Measurements from ENCODE around the gene TBC1D7.
A peak's percentile ranks its signal among the peaks of the same experiment; 100 is the strongest.

The TBC1D7 gene

DNA sequence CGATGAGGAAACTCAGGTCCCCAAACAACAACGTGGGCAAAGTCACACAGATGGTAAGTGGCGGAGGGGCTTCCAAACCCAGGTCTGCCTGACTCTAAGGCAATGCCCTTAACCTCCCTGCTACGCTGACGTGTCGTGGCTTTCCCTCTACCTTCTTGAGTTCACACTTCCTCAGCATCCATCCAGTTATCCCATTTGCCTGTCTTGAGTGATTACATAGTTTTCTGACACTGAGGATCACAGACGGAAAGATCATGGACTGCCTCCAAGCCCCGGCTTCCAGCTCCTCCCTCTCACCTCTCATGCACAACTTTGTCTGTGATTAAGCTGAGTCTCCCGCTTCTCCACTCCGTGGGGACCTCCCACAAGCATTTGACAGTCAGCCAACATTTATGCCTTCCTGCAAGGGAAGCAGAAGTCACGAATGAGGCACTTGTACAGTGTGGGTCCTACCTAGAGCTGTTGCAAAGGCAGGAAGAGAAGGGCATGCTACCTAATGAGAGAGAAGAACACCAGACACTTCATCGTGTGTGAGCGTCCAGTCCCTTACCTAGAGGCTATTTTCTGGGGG is 33.8 kb downstream of the TBC1D7 start:
- no peak for DNase-seq (ENCODE audit: low read depth in 2 of 2)

DNA sequence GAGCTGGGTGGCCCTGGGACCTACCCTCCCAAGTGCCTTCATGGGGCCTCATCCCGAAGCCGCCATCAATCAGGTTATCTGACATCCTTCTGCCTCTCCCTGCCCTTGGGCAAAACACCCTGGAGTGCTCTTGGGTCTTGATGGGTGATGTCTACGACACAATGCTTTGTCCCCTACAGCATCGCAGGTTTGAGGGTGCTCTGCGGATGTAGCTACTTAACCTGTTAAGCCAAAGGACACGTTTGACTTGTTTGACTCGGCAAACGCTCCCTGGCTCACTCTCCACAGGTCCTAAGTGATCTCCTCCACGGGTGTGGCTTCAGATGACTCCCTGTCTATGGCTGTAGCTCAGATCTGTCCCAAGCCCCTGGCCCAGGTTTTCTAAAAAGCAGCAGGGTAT is 35.6 kb downstream of the TBC1D7 start:
- DNase-seq (ENCODE audit: low read depth in 2 of 2), result no peak

DNA sequence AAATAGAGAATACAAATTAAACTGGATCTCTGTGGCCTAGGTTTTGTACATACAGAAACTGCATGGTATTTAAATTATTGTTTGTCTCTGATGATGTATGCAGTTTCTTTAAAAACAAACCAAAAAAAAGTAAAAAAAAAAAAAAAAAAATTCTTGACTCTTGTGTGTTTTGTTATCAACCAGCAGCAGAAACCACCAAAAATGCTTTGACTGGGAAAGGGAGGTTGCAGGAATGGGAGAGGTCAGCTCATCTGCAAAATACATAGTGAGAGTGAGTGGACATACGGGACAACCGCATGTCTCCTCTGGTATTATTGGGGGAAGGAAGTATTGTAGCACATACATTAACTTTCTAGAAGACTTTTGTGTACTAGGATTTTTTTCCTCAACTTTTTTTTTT is 38.0 kb downstream of the TBC1D7 start:
- DNase-seq (ENCODE audit: low read depth in 2 of 2), result no peak

DNA sequence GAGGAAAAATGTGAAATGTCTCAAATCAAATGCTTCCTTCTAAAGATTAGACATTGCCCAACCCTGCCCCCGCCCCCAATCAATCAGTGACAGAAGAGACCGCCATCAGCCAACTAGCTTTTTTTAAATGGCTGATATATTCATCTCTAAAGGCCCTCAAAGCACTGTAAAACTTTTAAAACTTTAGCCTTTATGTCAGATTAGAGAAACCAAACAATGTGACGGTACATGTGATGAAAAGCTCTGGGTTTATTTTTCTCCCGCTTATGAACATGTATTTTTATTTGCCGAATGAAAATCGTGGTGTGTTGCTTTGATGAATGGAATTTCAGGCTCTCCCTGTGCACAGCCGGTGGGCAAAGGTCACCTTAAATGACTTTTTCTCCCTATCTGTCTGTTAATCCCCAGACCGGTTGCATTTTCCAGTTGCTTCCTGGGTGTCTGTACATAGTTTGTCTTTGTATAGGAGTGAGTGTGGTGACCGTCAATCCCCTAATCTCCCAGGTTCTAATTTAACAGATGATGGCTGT is 38.5 kb downstream of the TBC1D7 start:
- DNase-seq (ENCODE audit: low read depth in 2 of 2), result no peak

DNA sequence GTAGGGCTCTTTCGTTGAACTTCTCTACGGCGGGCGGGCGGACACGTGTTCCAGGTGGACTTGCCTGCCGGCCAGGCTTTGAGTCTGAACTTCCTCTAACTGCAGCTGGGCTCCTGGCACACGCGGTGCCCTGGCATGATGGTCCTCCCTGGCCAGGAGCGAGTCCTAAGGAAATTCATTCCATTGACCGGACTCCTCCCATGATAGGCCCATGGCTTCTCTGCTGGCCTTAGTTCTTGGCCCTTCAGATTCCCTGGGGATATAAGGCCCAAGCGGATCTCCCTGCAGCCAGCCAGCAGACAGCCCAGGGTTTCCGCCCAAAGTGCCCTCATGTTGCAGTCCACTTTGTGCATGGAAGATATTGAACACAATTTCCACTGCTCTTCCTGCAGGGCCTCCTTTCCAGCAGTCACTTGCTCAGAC is 39.4 kb downstream of the TBC1D7 start:
- DNase-seq (ENCODE audit: low read depth in 2 of 2), result no peak

DNA sequence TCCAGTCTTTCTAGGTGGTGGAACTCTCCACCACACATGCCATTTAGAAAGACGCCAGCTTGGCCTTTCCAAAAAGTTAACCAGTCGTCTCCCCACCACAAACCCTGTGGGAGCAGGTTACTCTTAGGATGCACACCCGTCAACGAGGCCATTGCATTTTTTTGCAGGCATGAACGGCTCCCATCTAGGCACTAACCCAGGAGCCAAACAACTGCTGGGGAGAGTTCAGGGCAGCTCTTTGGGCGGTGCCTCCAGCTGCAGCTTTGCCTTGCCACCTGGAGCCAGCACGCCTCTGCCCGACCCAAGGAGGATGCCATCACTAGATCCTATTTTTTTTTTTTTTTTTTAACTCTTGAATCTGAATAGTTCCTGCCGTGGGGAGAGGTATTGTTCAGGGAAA is 39.9 kb downstream of the TBC1D7 start:
- no peak for DNase-seq (ENCODE audit: low read depth in 2 of 2)

DNA sequence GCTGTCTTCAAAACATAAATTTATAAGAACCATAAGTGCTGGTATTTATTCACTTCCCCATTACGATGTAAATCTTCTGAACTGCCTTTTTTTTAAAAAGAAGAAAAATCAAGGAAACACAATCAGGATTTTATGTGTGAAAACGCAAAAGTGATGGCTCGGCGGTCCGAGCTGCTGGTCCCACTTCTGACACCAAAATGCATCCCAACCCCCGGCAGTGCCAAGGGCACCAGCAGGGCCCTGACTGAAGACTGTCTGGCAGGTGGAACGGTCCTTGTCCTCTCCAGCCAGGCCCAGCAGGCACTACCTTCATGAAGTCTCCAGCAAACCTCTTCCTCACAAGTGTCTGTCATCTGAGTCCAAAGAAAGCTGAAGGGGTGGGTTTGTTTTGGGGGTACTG is 41.2 kb downstream of the TBC1D7 start:
- no peak for DNase-seq (ENCODE audit: low read depth in 2 of 2)

DNA sequence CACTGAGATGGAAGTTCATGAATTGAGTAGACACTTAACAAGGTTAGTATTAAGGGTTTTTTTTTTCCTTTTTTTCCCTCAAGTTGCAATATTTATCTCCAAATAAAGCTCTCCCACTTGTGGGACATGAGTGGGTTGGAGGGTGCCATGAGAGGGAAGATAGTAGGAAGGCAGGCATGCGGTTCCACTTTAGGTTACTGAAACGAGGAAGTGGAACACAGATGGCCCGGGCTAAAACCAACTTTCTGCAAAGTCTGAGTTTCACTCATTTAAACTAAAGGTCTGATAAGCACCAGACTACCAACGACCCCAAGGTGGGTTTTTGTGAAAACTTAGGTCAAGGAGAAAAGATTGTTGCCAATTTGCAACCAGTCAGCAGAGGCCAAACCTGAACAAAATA is 42.2 kb downstream of the TBC1D7 start:
- no peak for DNase-seq (ENCODE audit: low read depth in 2 of 2)

DNA sequence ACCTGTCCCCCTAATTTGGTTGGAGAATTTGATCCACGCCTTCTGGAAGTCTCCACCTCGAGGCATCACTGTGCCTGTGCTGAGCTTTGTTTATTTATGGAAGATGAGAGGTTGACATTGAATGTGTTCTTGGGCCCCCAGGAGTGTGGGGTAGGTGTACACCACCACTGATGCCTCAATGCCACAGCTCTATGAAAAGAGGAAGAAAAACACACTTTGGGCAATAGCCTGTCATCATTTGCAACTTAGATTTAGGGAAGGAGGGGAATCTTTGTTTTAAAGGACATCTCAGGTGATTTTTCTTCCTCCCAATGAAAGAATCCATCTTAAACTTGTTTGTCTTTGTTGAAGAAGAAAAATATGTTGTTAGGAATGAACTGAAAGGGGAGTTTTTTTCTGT is 42.6 kb downstream of the TBC1D7 start:
- DNase-seq (ENCODE audit: low read depth in 2 of 2), result no peak

DNA sequence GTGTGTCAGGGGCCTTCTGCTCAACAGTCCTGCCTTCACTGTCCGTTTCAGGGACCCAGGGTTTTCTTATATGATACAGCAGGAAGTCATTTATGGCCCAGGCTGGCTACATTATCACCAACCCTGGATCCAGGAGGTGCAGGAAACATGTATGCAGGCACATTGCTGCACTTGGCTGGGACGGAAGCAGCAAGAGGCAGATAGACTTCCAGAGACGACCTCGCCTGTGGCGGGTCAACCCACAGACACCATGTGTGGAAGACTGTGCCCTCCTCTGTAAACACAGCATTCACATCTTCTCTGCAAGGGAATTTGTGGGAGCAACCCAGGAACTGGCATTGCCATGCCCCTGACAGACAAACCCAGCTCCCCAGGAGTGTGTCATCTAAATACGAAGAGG is 43.7 kb downstream of the TBC1D7 start:
- no peak for DNase-seq (ENCODE audit: low read depth in 2 of 2)

DNA sequence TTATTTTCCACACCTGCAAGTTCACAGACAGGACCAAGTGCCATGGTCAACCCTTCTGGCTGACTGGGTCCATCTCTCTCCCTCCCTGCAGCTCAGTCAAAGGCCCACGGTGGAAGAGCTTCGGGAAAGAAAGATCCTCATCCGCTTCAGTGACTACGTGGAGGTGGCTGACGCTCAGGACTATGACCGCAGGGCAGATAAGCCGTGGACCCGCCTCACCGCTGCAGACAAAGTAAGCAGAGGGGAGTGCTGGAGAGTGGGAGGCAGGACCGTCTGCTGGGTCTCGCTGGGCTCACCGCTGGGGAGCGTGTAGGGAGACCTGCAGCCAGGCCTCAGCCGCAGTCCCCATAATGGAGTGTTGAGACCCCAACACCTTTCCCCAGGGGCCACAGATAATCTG is 45.0 kb downstream of the TBC1D7 start:
- DNase-seq (ENCODE audit: low read depth in 2 of 2), result no peak

DNA sequence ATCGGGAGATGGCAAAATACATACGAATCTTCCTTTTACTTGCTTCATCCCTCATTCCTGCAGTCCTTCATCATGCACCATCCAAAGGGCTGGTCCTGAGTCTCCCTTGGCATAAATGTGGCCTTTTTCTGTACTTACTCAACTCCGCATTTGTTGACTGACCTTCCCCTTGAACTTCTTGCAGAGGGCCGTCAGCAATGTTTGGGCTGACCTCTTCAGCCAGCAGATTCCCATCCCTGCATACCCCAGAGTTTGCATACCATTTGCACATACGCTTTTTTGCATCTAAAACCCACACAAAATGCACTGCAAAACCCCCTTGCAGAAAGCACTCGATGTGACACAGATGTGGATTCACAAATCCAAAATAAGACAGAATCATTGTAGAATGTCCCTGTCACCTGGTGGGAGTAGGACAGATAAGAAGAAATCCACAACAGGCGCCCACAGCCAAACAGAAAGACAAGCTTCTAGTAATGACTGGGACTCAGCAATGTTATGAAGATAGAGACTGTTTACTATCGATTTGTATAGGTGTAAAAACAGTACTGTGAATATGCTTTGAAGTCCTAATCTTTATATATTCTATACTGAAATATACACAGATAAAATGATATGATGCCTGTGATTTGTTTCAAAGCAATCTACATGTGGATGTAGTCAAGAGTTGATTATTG is 45.8 kb downstream of the TBC1D7 start:
- DNase-seq (ENCODE audit: low read depth in 2 of 2), result no peak

DNA sequence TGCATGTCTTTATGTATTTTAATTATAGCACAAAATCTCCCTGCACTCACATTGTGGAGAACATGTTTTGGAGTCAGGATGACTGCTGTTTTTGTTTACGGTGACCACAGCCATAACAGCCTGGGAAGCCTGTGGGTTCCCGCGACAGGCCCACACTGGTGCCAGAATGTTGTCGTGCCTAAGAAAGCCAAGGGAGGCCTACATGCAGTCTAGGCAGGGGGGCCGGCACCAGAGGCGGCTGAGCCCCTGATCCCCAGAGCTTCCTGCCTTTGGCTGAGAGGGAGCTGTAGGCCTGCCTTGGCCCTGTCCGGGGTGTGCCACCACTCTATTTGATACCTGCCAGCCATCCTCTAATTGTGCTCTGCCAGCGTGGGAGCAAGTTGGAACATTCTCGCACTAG is 46.7 kb downstream of the TBC1D7 start:
- no peak for DNase-seq (ENCODE audit: low read depth in 2 of 2)

DNA sequence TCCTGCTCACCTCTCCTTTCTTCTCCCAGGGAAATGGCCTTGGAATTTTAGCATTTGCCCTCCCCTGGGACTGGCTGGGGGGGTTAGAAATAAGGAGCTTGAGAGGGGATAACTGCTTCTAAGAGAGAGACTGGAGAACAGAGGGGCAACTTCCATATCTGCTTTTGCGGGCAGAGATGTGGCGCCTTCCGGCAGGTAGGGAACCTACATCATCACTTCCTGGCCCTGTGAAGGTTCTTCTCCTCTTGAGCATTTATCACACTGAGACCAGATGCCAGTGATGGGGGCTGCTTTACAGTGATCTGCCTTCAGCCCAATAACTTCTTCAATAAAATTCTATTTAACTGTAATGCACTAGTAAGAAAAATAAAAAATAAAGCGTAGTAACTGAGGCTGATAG is 48.1 kb downstream of the TBC1D7 start:
- DNase-seq (ENCODE audit: low read depth in 2 of 2), result no peak

DNA sequence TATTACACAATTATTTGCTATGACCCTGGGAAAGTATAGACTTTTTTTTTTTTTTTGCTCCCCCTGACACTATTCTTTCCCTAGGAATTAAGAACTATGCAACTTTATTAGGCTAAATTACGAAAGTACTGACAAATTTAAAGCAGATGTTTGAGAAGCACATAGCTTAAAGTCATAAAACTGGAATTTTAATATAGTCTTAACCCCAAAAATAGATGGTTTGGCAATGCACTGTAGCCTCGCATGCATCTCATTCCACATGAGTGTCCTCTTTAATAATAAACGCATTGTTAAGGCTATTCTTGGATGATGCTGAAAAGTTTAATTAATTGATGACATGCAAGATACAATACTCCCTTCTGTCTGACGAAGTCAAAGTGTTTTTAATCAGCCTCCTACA is 49.3 kb downstream of the TBC1D7 start:
- peak; percentile 94 to 95 for DNase-seq (ENCODE audit: low read depth in 2 of 2)

DNA sequence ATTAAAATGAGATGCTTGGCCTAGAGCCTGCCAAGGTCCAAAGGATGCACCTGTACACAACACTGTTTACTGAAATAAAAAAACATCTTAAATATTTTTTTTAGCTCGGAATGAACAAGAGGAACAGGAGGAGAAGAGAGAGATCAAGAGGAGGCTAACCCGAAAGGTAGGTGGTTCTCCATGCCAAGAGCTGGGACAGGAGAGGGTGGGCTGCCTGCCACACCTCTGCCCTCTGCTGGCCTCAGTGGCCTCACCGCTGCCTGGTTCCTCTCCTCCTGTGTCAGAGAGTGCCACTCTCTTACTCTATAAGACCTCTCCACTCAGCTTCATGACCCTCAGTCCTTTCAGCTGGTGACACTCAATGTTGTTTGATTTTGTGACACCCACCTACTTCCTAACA is 50.2 kb downstream of the TBC1D7 start:
- DNase-seq (ENCODE audit: low read depth in 2 of 2), result no peak

DNA sequence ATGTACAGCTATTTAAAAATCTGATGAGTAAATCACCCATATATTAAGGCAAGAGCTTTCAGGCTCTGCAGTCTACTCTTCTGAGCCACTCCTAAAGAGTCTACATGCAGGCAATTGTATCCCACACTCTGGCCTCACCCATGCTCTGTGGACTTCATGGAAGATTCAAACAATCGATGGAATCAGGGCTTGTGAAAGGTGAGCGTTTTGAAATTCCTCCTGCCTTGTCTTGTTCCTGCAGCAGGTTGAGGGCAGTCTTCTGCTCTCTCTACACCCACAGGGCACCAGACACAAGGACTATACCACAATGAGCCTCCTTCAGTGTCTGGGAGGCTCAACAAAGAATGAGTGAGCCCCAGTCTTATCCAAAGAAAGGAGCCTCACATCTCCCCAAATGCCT is 51.1 kb downstream of the TBC1D7 start:
- DNase-seq (ENCODE audit: low read depth in 2 of 2), result no peak

DNA sequence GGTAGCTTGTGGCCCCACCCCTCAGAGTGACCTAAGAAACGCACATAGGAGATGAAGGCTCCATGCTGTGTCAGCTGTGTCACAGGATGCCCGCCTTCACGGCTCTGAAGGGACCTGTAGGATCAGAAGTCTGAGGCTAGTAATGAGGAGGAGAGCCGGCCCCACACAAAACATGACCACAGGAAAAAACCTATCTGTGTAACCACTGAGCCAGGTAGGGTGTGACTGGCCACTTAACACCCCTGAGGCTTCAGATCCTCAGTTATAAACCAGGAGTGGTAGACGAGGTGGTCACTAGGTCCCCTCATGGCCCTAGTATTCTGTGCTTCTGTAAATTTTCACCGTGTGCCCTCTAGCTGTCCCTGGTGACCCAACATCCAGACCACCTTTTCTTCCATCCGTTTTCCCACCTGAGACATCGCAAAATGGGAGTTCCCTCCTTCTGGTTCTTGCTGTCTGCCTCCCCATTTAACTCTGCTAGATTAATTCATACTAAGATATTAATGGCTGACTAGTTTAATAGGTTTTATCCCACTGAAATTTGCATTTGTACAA is 52.8 kb downstream of the TBC1D7 start:
- DNase-seq (ENCODE audit: low read depth in 2 of 2), result no peak

DNA sequence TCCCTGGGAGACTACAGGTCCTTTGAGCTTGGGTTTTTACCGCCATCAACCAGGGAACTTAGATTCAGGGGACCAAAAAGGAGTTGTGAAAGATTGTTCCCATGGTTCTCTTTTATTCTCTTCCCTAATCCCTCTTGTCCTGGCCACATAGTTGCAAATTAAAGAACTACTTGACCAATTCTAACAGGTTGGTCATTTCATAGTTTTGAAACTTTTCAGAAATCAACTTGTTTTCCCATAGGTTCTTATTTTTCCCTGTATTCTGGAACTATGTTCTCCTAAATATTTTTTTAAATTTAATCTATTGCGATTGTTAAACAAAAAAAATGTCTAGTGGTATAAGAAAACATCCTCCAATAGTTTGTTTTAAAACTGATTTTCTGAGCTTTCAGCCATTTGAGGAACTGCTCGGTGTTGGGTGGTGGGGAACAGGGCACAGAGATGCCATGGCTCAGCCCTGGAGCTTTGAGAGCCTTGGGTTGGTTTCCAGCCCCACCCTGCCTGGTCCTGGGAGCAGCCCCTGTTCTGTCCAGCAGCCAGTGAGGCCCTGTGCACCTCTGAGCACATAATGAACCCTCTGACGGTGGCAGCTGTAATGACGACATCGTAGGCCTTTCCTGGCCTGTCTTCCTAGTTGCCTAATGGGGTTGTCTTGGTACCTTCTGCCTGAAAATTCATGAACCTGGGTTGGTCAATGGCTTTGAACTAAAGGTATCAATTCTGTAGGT is 53.5 kb downstream of the TBC1D7 start:
- no peak for DNase-seq (ENCODE audit: low read depth in 2 of 2)

DNA sequence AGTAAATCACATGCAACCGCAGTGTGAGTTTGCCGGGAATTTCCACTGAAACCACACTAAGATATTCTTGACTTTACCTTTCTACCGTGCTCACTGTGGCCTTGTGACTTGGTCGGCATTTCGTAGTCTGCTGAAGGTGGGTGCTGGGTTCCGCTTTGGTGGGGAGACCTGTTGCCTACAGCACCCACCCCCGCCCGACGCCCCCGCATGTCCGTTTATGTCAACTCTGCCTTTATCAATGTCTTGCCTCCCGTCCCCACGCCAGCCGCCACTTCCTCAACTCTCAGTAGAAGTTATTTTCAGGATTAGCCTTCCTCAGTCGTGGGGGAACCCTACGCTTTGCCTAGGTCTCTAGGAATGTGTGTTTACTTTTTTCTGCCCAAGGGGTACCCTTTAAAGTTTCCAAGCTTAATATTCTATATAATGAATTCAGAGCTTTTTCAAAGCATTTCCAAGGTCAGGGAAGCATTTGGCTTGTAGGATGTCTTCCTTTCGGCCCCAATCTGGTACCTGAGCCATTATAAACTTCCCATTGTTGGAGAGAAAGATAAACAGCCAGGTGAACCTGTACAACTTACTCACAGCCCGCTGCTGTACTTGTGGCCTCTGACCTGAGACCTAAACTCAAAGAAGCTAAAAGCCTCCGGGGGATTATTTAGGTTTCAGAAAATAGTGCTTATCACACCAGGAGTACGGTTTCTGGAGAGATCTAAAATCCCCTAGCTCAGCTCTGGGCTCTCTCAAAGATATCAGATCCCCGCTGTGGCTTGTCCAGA is 54.2 kb downstream of the TBC1D7 start:
- DNase-seq (ENCODE audit: low read depth in 2 of 2), result no peak

DNA sequence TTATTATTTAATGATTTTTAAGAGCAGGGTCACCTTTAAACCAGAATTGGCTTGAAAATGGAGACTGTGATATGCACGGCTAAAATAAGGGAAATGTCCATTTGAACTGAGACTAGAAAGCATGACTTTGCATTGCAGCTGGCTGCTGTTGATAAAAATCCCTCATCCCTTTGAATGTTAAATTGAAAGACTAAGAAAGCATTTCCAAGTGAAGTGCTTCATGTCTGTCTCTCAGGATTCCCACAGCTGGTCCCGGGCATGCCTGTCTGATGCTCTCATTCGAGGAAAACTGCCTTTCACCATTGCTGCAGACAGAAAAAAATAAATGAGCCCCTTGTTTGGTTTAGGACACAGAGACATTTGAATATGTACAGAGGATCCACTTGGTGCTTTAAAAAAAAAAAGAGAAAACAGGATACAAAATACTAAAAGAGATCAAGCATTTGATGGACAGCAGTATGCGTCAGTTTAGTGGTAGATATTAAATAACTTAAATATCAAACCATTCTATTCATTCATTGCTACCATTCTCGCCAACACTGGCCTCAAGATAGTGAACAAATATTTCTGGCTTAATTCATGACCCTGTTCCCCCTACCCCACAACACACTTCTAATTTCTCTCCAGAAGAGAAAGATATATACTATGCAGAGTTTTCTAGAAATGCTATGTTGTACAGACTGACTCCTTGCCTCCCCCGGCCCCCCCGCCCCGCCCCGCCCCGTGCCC is 55.0 kb downstream of the TBC1D7 start:
- no peak for DNase-seq (ENCODE audit: low read depth in 2 of 2)

Data from fibroblast of skin of left biceps (primary cell).